Fibroblast of the aortic adventitia (primary cell): Measurements from ENCODE around the gene NSFL1C. TPM values are rescaled to one million over a fixed set of nuclear protein-coding genes. Genes with fewer than 3 reads are reported as not detected.
A peak's percentile ranks its signal among the peaks of the same experiment; 100 is the strongest.

Experiments used
- DNase-seq: peaks from one replicate; pipeline ENCODE4 v3.0.0-alpha.2; 2010; ENCODE audit warnings: low read depth
- H3K4me3 ChIP-seq: 2 replicates; pipeline ENCODE4 v1.5.1; 2011; ENCODE audit warnings: low read depth, mild to moderate bottlenecking, control low read depth, low read length, moderate library complexity
- total RNA-seq: library from RNA; depleted of rRNA; stranded (reverse); fragments of >200 nt; gene quantifications from 2 replicates; pipeline ENCODE4 v1.2.3, GENCODE V29; 2012; ENCODE audit warnings: low replicate concordance
- TF ChIP-seq, protein P1 (sequence below): IDR thresholded peaks from 2 replicates; pipeline ENCODE4 v1.5.1; 2011; ENCODE audit warnings: mild to moderate bottlenecking, low read length, control low read depth, inconsistent platforms; ENCODE audit not compliant: insufficient read depth

Gene NSFL1C
- total RNA-seq, 1 donor = 26.9 TPM

DNA sequence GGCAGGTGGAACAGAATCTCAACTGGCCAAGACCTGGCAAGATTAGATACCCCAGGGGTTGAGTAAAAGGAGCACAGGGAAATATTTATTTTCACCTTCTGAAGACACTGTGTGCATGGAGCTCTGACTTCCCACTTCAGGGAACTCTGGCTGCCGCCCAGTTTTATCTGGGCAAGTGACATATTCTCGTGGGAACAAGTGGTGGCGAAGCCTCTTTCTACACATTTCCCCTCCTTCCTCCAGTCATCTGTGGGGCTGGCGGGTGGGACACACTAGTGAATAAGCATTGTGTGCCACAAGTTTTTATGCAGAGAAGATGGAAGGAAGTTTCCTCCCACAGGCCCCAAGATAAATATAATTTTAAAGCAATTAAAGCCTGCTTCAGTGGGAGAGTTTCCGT lies 23.6 kb downstream of the NSFL1C start:
- no peak for DNase-seq
- H3K4me3 ChIP-seq = no peak overlapping the region
- TF ChIP-seq, protein P1, sequence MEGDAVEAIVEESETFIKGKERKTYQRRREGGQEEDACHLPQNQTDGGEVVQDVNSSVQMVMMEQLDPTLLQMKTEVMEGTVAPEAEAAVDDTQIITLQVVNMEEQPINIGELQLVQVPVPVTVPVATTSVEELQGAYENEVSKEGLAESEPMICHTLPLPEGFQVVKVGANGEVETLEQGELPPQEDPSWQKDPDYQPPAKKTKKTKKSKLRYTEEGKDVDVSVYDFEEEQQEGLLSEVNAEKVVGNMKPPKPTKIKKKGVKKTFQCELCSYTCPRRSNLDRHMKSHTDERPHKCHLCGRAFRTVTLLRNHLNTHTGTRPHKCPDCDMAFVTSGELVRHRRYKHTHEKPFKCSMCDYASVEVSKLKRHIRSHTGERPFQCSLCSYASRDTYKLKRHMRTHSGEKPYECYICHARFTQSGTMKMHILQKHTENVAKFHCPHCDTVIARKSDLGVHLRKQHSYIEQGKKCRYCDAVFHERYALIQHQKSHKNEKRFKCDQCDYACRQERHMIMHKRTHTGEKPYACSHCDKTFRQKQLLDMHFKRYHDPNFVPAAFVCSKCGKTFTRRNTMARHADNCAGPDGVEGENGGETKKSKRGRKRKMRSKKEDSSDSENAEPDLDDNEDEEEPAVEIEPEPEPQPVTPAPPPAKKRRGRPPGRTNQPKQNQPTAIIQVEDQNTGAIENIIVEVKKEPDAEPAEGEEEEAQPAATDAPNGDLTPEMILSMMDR = no peak

DNA sequence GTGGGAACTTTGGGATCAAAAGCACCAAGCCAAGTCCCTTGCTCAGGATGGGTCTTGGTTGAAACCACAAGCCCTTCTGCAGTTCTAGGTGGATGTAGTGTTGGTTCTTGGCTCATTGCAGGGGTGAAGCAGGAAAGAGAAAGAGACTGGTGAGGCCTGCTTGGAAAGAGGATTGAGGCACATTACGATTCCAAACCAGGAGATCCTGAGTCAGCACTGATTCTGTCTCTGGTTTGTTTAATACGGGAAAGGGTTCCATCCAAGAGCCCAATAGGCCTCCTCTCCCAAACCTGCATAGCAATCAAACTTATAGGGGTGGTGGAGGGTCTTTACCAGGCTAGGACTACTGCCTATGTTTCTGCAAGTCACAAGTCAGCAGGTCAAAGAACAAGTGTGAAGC lies 24.3 kb downstream of the NSFL1C start:
- TF ChIP-seq, protein P1 = no peak
- DNase-seq = no peak
- H3K4me3 ChIP-seq = no peak overlapping the region

DNA sequence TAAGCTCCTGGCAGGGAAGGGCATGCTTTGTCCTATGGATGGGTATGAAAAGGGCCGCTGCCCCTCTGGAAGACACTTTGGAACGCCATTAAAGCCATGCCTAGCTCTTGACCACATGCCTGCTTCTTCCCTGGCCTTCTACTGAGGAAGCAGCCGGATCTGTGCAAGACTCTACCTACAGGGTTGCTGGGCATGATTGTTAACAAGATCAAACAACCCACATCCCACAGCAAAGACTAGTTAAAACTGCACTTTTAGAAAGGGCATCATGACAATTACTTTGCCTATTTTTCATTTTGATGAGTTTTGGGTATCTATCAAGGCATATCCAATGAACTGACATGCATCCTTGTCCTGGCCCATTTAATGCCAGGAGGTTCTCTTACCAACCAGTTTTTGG lies 25.5 kb downstream of the NSFL1C start:
- no peak overlapping the region for H3K4me3 ChIP-seq
- no peak for DNase-seq
- TF ChIP-seq, protein P1 = no peak

DNA sequence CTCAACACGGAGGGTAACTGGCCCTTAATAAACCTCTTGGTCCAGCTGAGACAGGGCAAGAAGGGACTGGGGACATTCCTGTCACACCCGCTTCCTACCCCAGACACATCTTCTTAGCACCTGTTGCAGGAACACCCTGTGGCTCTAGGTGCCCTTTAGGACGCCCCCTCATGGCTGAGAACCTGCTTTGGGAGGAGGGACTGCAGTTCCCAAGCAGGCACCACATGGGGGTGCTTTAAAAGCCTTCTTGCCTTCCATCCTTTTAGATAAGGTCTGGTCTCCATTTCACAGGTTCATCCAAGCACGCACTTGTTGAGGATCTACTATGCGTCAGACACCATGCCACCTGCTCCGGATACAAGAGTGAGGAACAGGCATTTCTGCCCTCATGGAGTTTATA lies 26.6 kb downstream of the NSFL1C start:
- no peak overlapping the region for H3K4me3 ChIP-seq
- no peak for DNase-seq
- TF ChIP-seq, protein P1 = peak; percentile 32

DNA sequence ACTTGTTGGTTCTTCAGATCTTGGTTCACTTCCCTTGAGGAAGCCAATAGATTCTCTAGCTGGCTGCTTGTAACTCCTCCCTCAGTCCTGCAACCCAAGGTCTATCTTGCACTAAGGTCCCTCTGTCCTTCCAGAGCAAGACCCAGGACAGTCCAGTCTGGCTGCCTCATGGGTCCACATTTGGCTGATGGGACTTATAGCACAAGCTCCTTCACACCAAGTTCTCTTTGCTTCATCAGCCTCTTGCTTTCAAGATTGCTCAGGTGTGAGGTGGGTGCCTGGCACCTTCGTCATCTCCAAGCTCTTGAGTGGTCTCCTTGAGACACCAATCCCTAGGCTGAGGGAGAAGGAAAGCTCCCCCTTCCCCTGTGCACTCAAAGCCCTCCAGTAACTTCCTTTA lies 28.3 kb downstream of the NSFL1C start:
- H3K4me3 ChIP-seq = no peak overlapping the region
- TF ChIP-seq, protein P1 = no peak
- DNase-seq = no peak

DNA sequence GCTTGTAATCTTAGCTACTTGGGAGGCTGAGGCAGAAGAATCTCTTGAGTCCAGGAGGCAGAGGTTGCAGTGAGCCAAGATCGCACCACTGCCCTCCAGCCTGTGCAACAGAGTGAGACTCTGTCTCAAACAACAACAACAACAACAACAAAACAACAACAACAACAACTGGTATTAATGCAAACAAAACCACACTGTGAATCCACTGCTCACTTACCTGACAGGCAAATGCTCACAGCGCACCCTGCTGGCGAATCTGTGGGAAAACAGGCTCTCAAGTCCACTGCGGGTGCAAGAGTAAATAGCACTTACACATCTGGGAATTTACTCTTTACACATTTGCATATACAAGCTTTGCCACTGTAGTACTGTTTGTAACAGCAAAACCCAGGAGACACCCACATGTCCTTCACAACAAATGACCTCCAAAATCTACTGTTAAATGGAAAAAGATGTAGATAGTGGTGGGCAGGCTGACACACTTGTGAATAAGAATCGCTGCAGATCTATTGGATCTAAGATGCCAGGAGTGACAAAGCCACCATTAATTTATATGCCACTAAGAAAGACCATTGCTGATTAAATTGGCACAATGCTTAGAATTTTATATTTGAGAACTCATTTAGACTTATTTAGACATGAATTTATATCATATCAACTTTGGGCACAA lies 29.3 kb downstream of the NSFL1C start:
- TF ChIP-seq, protein P1 = peak; percentile 88
- DNase-seq = peak; percentile 84
- H3K4me3 ChIP-seq = no peak overlapping the region

DNA sequence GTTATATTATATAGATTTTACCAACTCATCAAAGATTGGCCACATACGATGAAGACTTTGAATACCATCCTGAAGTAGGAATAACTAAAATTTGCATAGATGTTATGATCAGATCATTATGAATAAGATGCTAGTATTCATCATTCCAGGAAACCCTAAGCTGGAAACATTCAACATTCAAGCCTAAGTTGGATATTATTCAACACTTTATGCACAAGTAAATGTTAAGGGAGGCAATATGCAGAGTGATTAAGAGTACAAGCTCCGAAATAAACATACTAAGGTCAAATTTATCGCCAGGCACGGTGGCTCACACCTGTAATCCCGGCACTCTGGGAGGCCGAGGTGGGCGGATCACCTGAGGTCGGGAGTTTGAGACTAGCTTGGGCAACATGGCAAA lies 30.4 kb downstream of the NSFL1C start:
- H3K4me3 ChIP-seq = no peak overlapping the region
- TF ChIP-seq, protein P1 = no peak
- DNase-seq = no peak
